HG03097 (cell line): ENCODE measurements around the gene SDCCAG8.
"Not testable (repeated sequence)": the region's sequence is repeated elsewhere in the genome, so short reads cannot be mapped to it uniquely, and the experiment has no call there.

Experiments
- ATAC-seq: cut with Tn5 transposase; IDR thresholded peaks from one replicate; pipeline ENCODE4 v1.9.1; 2021; ENCODE audit not compliant: unreplicated experiment, low FRiP score

Gene SDCCAG8

DNA sequence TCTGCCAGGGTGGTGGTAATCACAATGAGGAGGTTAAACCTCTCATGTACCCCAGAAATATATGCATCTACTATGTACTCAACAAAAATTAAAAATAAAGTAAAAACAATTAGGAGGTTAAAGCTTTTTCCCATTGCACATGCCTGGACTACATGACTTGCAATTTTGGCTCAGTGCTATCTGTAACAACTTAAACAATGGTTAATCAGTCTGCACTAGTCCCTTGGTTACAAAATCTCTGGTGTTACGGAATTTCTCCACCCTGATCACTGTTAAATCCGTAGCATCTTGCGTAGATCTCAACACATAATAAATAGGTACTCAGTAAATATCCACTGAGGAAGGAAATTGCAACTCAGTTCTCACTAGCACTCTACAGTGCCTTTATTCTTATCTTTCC lies 66.5 kb downstream of the SDCCAG8 start:
- no peak for ATAC-seq

DNA sequence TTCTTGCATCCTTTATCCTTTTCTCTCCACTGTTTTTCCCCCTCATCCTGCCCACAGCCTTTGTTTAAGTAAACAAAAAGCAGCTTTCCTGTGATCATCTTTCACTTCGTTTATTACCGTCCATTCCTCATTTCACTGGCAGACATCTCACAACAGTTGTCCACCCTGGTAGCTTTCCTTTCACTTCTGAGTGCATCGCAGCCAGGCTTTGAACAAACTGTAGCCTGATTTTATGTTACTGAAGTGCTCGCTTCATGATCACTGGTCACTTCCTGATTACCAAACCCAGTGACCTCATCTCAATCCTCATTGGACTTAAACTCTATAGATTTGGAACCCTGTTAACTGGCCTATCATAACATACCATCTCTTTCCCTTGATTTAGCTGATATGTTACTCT lies 67.7 kb downstream of the SDCCAG8 start:
- ATAC-seq: no peak

DNA sequence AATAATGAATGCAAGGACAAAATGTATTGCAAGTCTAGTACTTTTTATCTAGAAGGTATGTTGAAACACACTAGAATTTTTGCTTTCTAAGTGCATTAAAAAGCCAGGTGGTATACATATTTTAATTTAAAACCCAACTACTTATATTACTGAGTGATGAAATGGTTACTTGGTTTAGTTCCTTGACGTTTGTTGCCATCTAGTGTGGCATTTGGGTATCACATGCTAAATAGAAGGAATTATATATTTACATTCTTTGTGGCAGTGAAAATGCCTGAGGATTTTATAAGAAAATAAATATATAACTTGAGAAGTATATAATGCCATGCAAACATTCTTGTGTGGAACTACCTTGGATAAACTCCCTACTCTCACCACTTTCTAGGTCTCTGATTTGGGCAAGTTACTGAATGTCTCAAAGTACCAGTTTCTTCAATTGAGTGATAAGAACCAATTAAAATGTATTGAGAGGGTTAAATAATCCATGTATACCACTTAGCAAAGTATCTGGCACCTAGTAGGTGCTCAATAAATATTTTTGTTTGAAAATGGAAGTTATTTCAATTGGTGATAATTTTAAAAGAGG lies 69.6 kb downstream of the SDCCAG8 start:
- ATAC-seq: no peak

DNA sequence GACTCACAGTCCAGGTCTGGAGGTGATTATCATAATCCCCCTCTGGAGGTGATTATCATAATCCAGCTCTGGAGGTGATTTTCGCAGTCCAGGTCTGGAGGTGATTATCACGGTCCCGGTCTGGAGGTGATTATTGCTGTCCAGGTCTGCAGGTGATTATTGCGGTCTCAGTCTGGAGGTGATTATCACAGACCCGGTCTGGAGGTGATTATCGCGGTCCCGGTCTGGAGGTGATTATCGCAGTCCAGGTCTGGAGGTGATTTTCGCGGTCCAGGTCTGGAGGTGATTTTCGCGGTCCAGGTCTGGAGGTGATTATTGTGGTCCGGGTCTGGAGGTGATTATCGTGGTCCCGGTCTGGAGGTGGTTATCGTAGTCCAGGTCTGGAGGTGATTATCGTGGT lies 76.6 kb downstream of the SDCCAG8 start:
- ATAC-seq: no peak

DNA sequence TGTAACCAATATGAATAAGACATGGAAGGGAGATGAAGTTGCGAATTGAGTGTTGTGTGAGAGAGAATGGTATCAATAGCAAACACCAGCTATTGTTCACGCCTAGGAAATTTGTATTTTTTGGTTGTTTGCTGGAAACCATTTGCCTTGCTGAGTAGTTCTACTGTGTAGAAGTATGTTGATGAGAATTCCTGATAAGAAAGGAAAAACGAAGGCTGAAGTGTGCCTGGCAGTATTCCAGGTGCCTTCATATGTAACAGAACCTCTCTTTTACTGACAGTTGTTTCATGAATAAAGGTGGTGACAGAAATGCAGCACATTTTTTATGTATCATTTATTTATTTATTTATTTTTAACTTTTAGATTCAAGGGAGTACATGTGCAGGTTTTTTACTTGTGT lies 79.5 kb downstream of the SDCCAG8 start:
- ATAC-seq: no peak

DNA sequence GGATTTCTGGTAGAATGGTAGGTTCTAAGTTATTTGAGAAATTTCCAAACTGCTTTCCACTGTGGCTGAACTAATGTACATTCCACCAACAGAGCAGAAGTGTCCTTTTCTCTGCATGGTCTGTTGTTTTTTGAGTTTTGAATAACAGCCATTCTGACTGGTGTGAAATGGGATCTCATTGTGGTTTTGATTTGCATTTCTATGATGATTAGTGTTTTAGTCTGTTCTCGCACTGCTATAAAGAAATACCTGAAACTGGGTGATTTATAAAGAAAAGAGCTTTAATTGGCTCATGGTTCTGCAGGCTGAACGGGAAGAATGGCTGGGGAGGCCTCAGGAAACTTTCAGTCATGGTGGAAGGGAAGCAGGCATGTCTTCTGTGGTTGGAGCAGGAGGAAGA lies 80.3 kb downstream of the SDCCAG8 start:
- ATAC-seq: no peak

DNA sequence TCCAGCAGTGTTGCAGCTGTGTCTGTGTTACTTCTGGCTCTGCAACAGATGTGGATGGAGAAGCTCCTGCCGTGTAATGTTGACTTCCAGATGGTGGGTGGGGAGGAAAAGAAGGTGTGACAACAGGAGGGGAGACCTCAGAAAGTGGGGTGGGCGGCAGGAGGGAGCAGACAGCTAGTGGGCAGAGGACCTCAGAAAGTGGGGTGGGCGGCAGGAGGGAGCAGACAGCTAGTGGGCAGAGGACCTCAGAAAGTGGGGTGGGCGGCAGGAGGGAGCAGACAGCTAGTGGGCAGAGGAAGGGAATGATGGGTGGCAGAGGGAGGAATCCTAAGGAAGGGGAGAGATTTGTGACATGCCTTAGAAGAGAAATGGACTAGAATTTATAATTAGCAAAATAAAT lies 83.0 kb downstream of the SDCCAG8 start:
- not testable (repeated sequence) for ATAC-seq

DNA sequence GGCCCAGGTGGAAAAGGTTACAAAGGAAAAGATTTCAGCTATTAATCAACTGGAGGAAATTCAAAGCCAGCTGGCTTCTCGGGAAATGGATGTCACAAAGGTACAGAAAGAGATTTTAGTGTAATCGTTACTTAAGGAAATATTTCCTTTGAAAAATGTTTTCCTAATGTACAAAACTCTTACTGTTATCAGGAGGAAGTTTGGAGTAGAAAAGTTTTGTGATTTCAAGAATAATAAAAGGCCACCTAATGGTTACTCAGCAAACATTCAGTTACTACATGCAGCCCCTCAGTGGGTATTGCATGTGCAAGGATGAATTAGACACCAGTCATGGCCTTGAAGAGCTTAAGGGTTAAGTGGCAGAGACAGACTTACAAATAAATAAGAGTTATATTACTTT lies 85.2 kb downstream of the SDCCAG8 start:
- no peak for ATAC-seq

DNA sequence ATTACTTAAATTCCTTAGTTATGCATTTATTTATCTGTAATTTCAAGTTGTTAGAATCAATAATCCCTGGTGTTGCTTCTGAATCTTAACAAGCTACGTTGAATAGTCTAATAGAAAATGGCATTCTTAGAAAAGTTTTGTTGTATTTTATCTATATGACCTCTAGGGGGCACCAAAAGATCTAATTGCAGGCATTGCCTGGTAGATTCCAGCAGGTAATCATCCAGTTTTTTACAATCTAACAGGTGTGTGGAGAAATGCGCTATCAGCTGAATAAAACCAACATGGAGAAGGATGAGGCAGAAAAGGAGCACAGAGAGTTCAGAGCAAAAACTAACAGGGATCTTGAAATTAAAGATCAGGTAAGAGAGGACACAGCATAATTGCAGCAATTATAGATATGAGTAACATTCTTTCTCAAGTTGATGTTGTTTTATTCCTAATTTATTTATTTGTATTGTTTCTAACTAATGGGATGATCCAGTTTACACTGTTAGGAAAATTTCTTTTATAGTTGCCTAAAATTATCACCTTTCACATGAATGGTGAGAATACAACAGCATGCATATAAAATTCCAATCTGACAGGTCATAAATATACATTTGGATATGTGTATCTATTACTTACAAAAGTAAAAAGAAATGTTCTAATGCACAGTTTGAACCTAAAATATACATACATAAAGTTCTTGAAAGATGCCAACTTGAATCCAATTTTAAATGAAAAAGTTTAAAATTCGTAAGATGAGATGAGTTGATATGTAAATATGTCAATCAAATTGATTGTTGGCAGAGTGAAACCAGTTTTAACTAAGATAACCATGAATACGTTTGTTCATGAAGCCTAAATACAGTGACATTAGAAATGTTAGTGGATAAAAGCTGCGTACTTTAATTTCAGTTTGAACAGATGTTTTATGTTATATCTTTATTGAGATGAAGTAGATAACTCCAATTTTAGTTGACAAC lies 88.4 kb downstream of the SDCCAG8 start:
- no peak for ATAC-seq

DNA sequence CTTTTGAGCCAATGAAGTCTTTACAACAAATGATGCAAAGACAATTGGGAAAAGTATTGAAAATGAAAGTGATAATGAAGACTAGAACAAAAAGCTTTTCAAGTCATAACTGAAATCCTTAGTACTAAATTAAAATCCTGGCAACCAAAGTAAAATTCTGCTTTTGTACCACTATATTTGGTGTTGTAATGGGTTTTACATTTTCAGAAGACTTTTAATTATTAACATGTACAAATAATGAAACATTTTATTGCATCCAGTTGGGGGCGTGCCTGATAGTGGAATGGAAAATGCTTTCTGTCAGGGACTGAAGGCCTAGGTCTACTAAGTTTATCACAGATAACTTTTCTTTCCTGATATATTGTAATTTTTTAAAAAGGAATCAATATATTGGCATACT lies 89.4 kb downstream of the SDCCAG8 start:
- no peak for ATAC-seq

DNA sequence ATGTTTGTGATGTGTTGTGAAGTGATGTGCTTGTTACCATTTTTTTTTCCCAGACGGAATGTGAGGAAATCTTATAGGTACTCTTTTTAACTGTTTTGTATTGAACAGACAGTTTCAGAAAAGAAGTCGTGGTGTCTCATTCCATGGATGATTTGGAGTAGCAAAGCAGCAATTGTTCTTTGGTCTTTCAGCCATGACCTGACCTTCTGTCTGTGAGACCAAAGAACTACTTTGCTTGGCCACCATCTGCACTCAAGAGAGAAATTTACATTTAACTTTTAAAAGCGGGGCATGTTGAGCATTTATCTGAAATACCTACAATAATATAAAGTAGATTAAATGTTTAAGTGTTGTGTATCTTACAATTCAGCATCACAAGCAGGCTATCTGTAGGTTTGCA lies 90.2 kb downstream of the SDCCAG8 start:
- ATAC-seq: no peak

DNA sequence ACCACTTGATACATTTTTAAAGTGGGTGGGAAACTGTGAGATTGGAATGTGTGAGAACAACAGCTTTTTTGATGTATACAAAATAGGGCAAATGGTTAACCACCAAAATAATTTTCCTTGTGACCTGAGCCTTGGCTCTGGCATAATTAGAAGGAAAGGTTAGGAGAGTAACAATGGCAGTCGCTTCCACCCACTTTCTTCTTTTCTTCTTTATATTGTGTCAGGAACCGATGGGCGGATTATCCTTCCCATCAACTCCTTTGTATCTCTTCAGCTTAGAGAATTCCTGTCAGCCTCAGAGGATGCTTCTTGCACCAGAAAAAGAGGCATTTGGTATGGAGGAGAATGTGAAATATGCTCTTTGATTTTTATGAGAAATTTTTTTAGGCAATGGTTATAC lies 90.6 kb downstream of the SDCCAG8 start:
- ATAC-seq: no peak

DNA sequence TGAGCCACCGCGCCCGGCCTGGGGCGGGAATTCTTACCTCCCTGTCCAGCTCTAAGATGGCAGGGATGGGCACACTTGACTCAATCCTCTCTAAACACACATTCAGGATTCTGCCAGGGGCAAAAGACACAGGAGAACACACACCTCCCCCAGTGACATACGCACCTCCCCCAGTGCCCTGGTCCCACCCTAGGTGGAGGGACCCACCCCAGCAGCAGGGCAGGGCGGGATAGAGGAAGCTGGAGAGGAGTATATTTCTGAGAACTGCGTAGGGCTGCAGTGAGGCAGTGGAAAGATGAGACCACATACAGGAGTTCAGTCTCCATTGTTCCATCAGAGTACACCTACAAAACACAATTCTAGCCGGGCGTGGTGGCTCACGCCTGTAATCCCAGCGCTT lies 92.5 kb downstream of the SDCCAG8 start:
- ATAC-seq: no peak

DNA sequence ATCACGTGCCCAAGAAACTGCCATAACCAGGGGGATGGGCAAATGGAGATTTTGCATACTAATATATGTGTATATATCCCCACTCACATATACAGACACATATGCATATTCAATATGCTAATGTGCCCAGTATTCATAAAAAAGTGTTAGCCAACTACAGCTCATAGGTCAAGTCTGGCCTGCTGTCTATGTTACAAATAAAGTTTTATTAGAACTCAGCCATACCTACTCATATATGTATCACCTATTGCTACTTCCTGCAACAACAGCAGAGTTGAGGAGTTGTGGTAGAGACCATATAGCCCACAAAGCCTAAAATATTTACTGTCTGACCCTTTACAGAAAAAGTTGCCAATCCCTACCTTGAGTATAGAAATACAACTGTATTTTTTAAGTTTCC lies 93.3 kb downstream of the SDCCAG8 start:
- no peak for ATAC-seq

DNA sequence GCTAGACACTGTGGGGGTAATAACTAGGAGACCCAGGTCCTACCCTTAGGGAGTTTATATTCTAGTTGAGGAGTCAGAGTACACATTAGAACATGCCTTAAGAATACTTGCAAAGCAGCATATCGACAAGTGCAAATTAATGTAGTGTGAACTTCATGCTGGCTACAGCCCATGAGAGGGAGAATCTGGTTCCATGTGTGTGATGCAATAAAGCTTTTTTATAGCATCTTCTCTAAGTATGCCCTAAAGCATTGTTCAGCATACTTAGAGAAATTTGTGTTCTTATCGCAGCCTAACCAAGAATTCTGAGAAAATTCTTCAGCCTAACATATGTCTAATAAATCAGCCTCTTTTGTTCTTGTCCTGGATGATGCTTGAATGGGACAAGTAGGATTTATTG lies 95.5 kb downstream of the SDCCAG8 start:
- ATAC-seq: no peak

DNA sequence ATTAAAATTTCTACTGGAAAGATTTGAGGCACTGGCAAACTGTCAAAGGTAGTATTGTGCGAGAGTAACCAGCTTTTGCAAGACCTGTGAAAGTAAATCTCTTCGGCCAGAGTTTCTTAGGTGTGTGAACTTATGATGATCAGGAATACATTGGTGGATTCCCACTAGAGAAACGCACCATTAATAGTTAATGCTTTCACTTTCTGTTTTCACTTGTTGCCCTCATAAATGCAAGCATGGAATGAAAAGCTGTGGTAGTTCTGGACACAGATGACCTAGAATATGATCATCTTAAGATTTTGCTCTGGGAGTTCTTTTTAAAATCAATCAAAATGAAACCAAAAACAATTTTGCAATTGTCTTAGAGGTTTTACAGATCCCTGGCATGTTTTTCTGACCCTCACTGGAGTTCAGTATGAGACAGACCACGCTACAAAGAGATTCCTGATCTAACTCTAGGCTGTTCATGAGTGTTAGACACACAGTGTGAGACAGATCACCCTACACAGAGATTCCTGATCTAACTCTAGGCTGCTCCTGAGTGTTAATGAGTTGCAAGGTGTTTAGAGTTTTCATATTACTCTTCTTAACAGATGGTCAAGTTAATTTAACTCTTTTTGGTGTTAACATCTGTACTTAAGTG lies 98.8 kb downstream of the SDCCAG8 start:
- ATAC-seq: peak; percentile 51

DNA sequence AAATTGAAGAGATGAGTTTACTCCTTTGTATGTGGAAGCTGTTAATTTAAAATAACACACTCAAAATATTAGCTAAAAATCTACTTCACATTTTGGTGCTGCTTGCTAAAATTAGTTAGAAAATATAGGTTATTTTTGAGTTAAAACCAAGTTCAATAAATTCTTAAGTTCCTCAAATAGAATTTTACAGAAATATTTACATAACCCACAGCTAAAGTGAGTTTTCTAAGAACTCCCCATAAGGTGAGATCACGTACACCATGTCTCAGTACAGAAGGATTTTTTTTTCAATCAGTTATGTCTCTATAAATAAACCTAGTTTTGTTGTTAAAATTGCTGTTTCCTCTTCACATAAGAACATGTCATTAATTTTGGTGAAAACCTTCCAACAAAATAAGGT lies 108.0 kb downstream of the SDCCAG8 start:
- no peak for ATAC-seq

DNA sequence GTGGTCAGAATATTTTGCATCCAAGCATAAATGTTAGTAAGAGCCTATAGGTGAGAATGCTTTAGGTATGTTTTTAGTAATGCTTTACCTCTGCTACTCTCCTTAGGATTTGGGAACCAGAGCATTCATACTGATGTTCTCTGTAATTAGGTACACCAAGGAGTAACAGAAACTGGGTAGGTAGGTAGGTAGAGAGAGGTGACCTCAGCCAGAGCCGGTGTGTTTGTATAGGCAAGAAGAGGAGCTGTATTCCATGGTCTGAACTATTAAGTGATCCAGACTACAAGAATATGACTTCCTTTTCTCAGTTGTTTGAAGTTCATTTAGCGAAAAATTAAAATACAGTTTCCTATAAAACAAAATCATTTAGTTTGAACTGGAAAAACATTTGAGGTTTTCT lies 108.5 kb downstream of the SDCCAG8 start:
- no peak for ATAC-seq

DNA sequence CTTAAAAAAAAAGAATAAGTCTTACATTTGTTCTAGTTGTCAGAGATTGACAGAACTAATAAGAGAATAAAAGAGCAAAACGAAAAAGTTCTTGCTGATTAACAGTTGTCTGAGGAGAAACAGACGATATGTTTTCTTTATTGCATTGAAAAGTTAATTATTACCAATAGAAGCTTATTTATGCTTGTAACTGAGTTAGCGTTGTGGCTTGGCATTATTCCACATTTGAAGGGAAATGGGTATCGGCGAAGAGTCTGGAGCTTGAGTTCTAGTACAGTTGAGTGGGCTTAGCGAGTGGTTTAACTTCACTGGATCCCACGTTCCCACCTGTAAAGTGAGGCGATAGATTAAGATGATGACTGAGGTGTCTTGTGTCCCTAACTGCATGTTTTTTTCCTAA lies 109.0 kb downstream of the SDCCAG8 start:
- ATAC-seq: no peak

DNA sequence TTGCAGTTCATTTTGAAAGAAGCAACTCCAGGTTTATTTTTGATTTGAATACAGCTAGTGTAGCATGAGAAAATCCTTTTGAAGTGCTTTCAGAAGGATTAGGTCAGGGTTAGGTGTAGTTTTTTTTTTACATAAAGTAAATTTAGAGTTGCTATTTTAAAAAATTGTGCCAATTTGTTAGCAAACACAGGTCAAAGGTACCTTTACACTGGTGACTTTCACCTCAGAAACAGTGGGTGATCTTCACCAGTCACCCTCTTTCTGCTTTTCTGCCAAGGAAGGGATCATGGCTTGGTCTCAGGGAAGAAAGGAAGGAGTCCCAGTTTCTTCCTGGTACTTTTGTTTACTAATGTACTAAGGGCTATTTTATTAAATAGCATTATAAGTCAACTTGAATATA lies 111.5 kb downstream of the SDCCAG8 start:
- no peak for ATAC-seq

DNA sequence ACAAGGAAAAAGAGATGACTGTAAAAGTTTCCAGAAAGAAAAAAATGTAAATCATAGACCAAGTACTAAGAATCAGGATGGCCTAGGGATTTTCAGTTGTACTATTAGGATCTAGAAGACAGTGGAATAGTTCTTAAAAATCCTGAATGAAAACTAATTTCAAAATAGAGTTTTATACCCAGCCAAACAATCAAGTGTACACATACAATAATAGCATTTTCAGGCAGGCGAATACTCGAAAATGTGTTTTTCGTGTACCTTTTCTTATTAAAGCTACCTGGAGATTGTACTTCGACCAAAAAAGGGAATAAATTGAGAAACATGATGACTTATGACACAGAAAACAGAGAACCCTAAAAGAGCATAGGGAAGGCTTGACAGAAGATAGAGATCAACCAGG lies 118.6 kb downstream of the SDCCAG8 start:
- ATAC-seq: no peak

DNA sequence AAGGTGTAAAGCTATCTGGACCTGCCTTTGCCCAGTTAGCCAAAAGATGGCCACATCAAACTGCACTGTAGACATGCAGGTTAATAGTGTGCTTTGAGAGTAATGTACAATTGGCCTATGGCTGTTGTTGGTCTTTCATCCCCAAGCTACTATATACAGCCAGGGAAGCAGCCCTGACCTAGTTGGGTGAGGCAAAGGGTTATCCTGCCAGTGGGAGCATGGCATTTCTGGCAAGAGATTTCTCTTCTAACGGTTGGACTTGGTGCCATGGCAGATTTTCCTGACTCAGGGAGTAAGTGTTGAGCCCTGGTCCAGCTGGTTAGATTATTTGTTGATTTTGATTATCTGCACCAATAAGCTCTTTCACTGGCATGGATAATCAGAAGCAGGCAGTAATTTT lies 119.8 kb downstream of the SDCCAG8 start:
- no peak for ATAC-seq
